Sigmoid colon (tissue), 7 donors: ENCODE data around the gene PRPF40A. TPM values are rescaled to one million over a fixed set of nuclear protein-coding genes. Genes with fewer than 3 reads are reported as not detected.
"Not testable (repeated sequence)": the region's sequence is repeated elsewhere in the genome, so short reads cannot be mapped to it uniquely, and the experiment has no call there.

ENCODE experiments used
- DNase-seq: peaks from one replicate; pipeline ENCODE4 v3.0.0-alpha.2; 2019
- H3K27ac ChIP-seq, 4 donors: fragments of 200-600 bp; sonication (generic); one replicate each; pipeline ENCODE4 v1.5.1; 2016 to 2019; ENCODE audit warnings: mild to moderate bottlenecking in 1 of 4
- H3K27me3 ChIP-seq, 3 donors: fragments of 200-600 bp; sonication (generic); one replicate each; pipeline ENCODE4 v1.5.1; 2019; ENCODE audit warnings: mild to moderate bottlenecking in 1 of 3
- H3K36me3 ChIP-seq, 4 donors: fragments of 200-600 bp; sonication (generic); one replicate each; pipeline ENCODE4 v1.5.1; 2016 to 2019
- H3K4me1 ChIP-seq, 4 donors: fragments of 200-600 bp; sonication (generic); one replicate each; pipeline ENCODE4 v1.5.1; 2017 to 2019
- H3K4me3 ChIP-seq, 4 donors: fragments of 200-600 bp; sonication (generic); one replicate each; pipeline ENCODE4 v1.5.1; 2017 to 2019; ENCODE audit warnings: mild to moderate bottlenecking in 2 of 4, moderate library complexity in 1 of 4
- H3K9me3 ChIP-seq, 4 donors: fragments of 200-600 bp in 3 of 4; sonication (generic) in 3 of 4; one replicate each; pipeline versions ENCODE4 v1.5.1 to v1.6.1; 2013 to 2019
- CTCF ChIP-seq, 4 experiments: fragments of 450-650 bp in 3 of 4; fragments of 200-600 bp in 1 of 4; IDR thresholded peaks; one replicate each; pipeline ENCODE4 v1.5.1; 2016 to 2019; ENCODE audit warnings: antibody characterized with exemption in 4 of 4, mild to moderate bottlenecking in 3 of 4, moderate library complexity in 2 of 4
- EP300 ChIP-seq, 4 donors: sonication (generic); formaldehyde crosslinking; IDR thresholded peaks; one replicate each; pipeline ENCODE4 v1.6.1; 2017; ENCODE audit warnings: antibody characterized with exemption in 4 of 4
- POLR2A ChIP-seq, 2 donors: fragments of 450-650 bp; IDR thresholded peaks; one replicate each; pipeline ENCODE4 v1.6.1; 2016; ENCODE audit warnings: antibody characterized with exemption in 2 of 2, mild to moderate bottlenecking in 2 of 2, moderate library complexity in 2 of 2
- POLR2AphosphoS5 ChIP-seq, 4 donors: sonication (generic); formaldehyde crosslinking; IDR thresholded peaks; one replicate each; pipeline ENCODE4 v1.6.1; 2017; ENCODE audit warnings: antibody characterized with exemption in 4 of 4
- WGBS, 2 donors: extraction: QIAGEN DNeasy Blood & Tissue Kit; methylation state at CpG; one replicate each; pipeline ENCODE4 v1.1.7; 2013; 5-methylcytosine and 5-hydroxymethylcytosine counted together
- intact Hi-C: fragments of 100-400 bp; cut with DNase I; formaldehyde crosslinking; loops from one replicate; pipeline ENCODE4 v1.15.1; 2023
- polyA plus RNA-seq, 3 donors: library from polyadenylated mRNA; stranded (reverse); fragments of 200-250 nt; gene quantifications; one replicate each; pipeline ENCODE4 v1.2.3, GENCODE V29; 2013
- total RNA-seq, 4 donors: library from RNA; depleted of rRNA; stranded (reverse); fragments of >200 nt; gene quantifications; one replicate each; pipeline ENCODE4 v1.1.0, GENCODE V29; 2016
- donor health status: healthy with polysubstance abuse.
- donor health status: Bipolar disorder and iron deficiency.
- donor health status: healthy.

The PRPF40A gene
- total and polyA plus RNA-seq, 7 donors = 24.0 to 200 (median 69.2) TPM

- TF ChIP-seq POLR2AphosphoS5 (IDR thresholded peaks at IDR 0.05) = no peak
- peak; percentile 37 to 84 (median 70) for TF ChIP-seq CTCF (IDR thresholded peaks at IDR 0.05)
- Histone ChIP-seq H3K9me3 (no peaks in the 10 kb centered on the region), H3K4me3 (no peak overlapping the region), H3K27me3 (no peaks in the 10 kb centered on the region), H3K36me3 (peaks cover 0 to 37% (median 4%) of the 10 kb centered on the region in 4 donors), H3K27ac (no peak overlapping the region), H3K4me1 (peaks cover 0 to 13% (median 2%) of the 10 kb centered on the region in 4 donors)
- WGBS, 2 donors = 37 to 43% methylated on average over 2 of the region's 2 CpGs
- intact Hi-C loops = no loop called here
- no peak for DNase-seq
These were observed 23.6 kb upstream of the PRPF40A start for GRCh38 chr2:152740743-152741328.

- H3K27me3 ChIP-seq, H3K9me3 ChIP-seq, DNase-seq, H3K4me3 ChIP-seq, H3K27ac ChIP-seq, intact Hi-C loops: not testable (repeated sequence)
- peaks cover 0 to 37% (median 6%) of the 10 kb centered on the region in 4 donors for H3K36me3 ChIP-seq
- peaks cover 0 to 13% (median 2%) of the 10 kb centered on the region in 4 donors for H3K4me1 ChIP-seq
- WGBS, 2 donors = 85 to 92% methylated on average over 1 of the region's 1 CpG
These were observed 22.4 kb upstream of the PRPF40A start for GRCh38 chr2:152739705-152740104.

- intact Hi-C loops = no loop called here
- Histone ChIP-seq H3K4me3 (no peak overlapping the region), H3K9me3 (no peaks in the 10 kb centered on the region), H3K4me1 (peaks cover 0 to 4% (median under 1%) of the 10 kb centered on the region in 4 donors), H3K36me3 (peaks cover 0 to 37% (median 6%) of the 10 kb centered on the region in 4 donors), H3K27me3 (no peaks in the 10 kb centered on the region), H3K27ac (no peak overlapping the region)
- 89 to 94% methylated on average over 2 of the region's 2 CpGs for WGBS, 2 donors
- no peak for DNase-seq
- TF ChIP-seq POLR2A (IDR thresholded peaks at IDR 0.05) (no peak), EP300 (IDR thresholded peaks at IDR 0.05) (no peak), CTCF (IDR thresholded peaks at IDR 0.05) (no peak), POLR2AphosphoS5 (IDR thresholded peaks at IDR 0.05) (no peak)
These were observed 21.2 kb upstream of the PRPF40A start for GRCh38 chr2:152738438-152738837.

- H3K27ac ChIP-seq, H3K4me3 ChIP-seq: not testable (repeated sequence)
- 91 to 94% methylated on average over 1 of the region's 1 CpG for WGBS, 2 donors
These were observed 20.2 kb upstream of the PRPF40A start for GRCh38 chr2:152737509-152737908.

DNA sequence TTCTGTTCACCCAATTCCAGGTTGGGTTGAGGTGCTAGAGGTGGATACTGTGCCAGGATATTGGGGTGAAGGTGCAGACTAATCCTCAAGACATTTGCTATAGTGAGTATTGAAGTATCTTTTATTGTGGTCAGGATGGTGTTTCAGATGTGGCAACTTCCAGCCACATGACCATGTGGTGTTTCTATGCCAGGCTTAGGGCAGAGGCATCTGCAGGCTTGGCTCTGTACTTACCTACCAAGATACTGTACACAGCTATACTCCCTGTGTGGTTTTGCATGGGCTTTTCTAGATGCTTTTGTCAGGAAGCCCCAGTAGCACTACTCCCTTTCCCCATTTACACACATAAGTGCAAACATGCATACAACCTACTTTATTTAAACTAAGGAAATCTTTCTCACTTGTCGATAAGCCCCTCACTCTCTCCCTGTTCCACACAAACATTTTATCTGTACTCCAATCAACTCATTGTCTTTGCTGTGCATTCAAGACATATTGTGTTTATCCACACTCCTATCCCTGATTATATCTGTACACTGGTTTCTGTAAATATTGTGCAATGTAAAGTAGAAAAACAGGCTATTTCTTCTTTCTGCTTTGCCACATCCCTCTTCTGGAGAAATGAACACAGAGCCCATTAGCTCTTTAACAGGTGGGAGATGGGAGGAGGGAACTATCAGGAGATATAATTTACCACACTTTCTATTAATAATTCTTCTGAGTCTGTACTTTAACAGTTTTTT lies 13.5 kb upstream of the PRPF40A start:
- intact Hi-C loops = no loop called here
- Histone ChIP-seq H3K27ac (no peak overlapping the region), H3K36me3 (peaks cover 0 to 4% (median 0%) of the 10 kb centered on the region in 4 donors), H3K4me1 (no peaks in the 10 kb centered on the region), H3K27me3 (no peaks in the 10 kb centered on the region), H3K9me3 (no peaks in the 10 kb centered on the region), H3K4me3 (no peak overlapping the region)
- no peak for DNase-seq
- TF ChIP-seq CTCF (IDR thresholded peaks at IDR 0.05) (no peak), EP300 (IDR thresholded peaks at IDR 0.05) (no peak), POLR2A (IDR thresholded peaks at IDR 0.05) (no peak)
- WGBS, 2 donors = 79 to 94% methylated on average over 1 of the region's 1 CpG

More at GRCh38 chr2:152737509-152737908, 20.2 kb upstream of the PRPF40A start:
- H3K9me3 ChIP-seq, intact Hi-C loops, H3K27me3 ChIP-seq, H3K4me1 ChIP-seq, DNase-seq: not testable (repeated sequence)
- peaks cover 0 to 37% (median 6%) of the 10 kb centered on the region in 4 donors for H3K36me3 ChIP-seq
